ENCODE results near the gene ARV1. TPM values are rescaled to one million over a fixed set of nuclear protein-coding genes. Genes with fewer than 3 reads are reported as not detected.
A peak's percentile ranks its signal among the peaks of the same experiment; 100 is the strongest.

The ARV1 gene
- polyA plus RNA-seq, 1 experiment, result 14.1 TPM

- TF ChIP-seq, protein P1, sequence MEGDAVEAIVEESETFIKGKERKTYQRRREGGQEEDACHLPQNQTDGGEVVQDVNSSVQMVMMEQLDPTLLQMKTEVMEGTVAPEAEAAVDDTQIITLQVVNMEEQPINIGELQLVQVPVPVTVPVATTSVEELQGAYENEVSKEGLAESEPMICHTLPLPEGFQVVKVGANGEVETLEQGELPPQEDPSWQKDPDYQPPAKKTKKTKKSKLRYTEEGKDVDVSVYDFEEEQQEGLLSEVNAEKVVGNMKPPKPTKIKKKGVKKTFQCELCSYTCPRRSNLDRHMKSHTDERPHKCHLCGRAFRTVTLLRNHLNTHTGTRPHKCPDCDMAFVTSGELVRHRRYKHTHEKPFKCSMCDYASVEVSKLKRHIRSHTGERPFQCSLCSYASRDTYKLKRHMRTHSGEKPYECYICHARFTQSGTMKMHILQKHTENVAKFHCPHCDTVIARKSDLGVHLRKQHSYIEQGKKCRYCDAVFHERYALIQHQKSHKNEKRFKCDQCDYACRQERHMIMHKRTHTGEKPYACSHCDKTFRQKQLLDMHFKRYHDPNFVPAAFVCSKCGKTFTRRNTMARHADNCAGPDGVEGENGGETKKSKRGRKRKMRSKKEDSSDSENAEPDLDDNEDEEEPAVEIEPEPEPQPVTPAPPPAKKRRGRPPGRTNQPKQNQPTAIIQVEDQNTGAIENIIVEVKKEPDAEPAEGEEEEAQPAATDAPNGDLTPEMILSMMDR (IDR thresholded peaks at IDR 0.05; ENCODE audit: insufficient read depth, low read depth, low read length), result no peak
- peak; percentile 28 for DNase-seq (ENCODE audit: low read depth)
- Histone ChIP-seq H3K27me3 (ENCODE audit: control insufficient read depth, insufficient read depth, low read length) (no peaks in the 10 kb centered on the region), H3K4me3 (ENCODE audit: low read depth, low read length) (no peak overlapping the region), H3K36me3 (ENCODE audit: control insufficient read depth, insufficient read depth, low read length) (peaks cover 1% of the 10 kb centered on the region; the same call in 1 of the 2 replicates)
- ChIA-PET CTCF (interaction anchor here (1.1 to 1.5 kb wide), 2 partner anchors 16 to 228 kb away, joined by 3 read pairs; no protein-coding TSS in a partner anchor), POLR2A (no interaction called here)
Measured at GRCh38 chr1:230986976-230987375, 8.1 kb downstream of the ARV1 start.

- no peaks in the 10 kb centered on the region for H3K27me3 ChIP-seq (ENCODE audit: control insufficient read depth, insufficient read depth, low read length)
- TF ChIP-seq, protein P1 (IDR thresholded peaks at IDR 0.05; ENCODE audit: insufficient read depth, low read depth, low read length), result no peak
- DNase-seq (ENCODE audit: low read depth), result no peak
- POLR2A ChIA-PET, result no interaction called here
- H3K4me3 ChIP-seq (ENCODE audit: low read depth, low read length), result no peak overlapping the region
- H3K36me3 ChIP-seq (ENCODE audit: control insufficient read depth, insufficient read depth, low read length), result peaks cover 1% of the 10 kb centered on the region; the same call in 1 of the 2 replicates
- CTCF ChIA-PET, result interaction anchor here (1.1 to 1.5 kb wide), 2 partner anchors 17 to 227 kb away, joined by 3 read pairs; no protein-coding TSS in a partner anchor
Measured at GRCh38 chr1:230987448-230987847, 8.6 kb downstream of the ARV1 start.

DNA sequence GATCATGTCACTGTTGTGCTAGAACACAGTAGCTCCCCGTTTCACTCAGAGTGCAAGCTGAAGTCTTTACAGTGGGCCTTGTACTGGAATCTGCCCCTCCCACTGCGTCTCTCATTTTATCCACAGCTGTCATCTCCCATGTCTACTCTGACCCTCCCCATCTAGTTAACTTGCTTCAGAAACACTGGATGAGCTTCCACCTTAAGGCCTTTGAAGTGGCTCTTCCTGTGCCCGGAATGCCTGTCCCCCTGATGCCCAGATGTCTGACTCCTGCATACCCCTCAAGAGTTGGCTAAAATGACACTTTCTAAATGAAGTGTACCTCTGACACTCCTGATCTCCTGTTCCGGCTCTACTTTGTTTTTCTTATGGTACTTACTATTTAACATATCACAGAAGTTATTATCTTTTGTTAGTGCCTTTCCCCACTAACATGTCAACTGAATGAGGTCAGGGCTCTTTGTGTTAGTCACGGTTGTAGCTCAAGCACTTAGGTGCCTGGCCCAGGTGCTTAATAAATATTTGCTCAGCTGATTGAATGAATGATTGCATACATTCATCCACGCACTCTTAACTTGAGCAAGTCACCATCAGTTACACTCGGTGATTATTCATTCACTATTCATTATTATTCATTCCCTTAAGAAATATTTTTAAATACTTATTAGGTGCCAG is 13.3 kb downstream of the ARV1 start:
- no peak for DNase-seq (ENCODE audit: low read depth)
- POLR2A ChIA-PET, result no interaction called here
- Histone ChIP-seq H3K36me3 (ENCODE audit: control insufficient read depth, insufficient read depth, low read length) (peaks cover 9% of the 10 kb centered on the region), H3K4me3 (ENCODE audit: low read depth, low read length) (no peak overlapping the region), H3K27me3 (ENCODE audit: control insufficient read depth, insufficient read depth, low read length) (no peaks in the 10 kb centered on the region)
- CTCF ChIA-PET, result no interaction called here
- TF ChIP-seq, protein P1 (IDR thresholded peaks at IDR 0.05; ENCODE audit: insufficient read depth, low read depth, low read length), result no peak

DNA sequence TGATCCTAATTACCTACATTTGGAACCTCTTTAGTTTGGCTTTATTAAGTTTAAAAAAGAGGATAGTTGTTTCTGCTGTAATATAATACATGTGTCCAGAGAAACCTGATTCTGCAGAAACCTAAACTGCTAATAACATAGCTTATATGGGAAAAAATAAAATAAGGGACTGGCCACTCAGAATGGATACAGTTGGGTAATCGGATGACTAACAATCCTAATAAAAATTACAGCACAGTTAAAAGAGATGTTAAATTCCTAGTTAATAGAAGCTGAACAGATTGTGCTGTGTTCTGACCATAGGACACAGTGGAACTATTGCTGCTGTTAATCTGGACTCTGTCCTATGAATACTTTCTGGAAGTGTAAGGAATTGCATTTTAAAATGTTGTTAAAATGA is 16.0 kb downstream of the ARV1 start:
- ChIA-PET POLR2A (no interaction called here), CTCF (no interaction called here)
- DNase-seq (ENCODE audit: low read depth), result peak; percentile 26
- H3K36me3 ChIP-seq (ENCODE audit: control insufficient read depth, insufficient read depth, low read length), result peaks cover 27% of the 10 kb centered on the region
- TF ChIP-seq, protein P1 (IDR thresholded peaks at IDR 0.05; ENCODE audit: insufficient read depth, low read depth, low read length), result no peak
- H3K4me3 ChIP-seq (ENCODE audit: low read depth, low read length), result no peak overlapping the region
- H3K27me3 ChIP-seq (ENCODE audit: control insufficient read depth, insufficient read depth, low read length), result no peaks in the 10 kb centered on the region

DNA sequence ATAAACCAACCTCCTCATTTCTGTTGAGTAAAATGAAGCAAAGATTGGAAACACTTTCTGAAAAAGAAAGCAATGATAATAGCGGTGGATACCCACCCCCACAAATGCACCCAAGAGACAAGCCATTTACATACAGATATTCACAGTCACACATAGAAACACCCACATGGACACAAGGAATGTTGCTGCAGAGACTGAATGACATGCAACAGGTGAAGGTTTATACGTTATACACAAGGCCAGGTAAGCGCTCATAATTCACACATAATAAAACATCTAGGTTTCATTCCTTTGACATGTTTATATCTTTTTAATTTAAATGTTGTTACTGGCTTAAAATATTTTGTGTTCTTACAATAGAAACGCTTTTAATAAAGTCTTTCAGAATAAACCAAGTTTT is 21.3 kb downstream of the ARV1 start:
- DNase-seq (ENCODE audit: low read depth), result no peak
- Histone ChIP-seq H3K36me3 (ENCODE audit: control insufficient read depth, insufficient read depth, low read length) (peaks cover 33% of the 10 kb centered on the region), H3K27me3 (ENCODE audit: control insufficient read depth, insufficient read depth, low read length) (no peaks in the 10 kb centered on the region), H3K4me3 (ENCODE audit: low read depth, low read length) (no peak overlapping the region)
- TF ChIP-seq, protein P1 (IDR thresholded peaks at IDR 0.05; ENCODE audit: insufficient read depth, low read depth, low read length), result no peak
- ChIA-PET CTCF (no interaction called here), POLR2A (no interaction called here)

All from BJ (cell line).